ENCODE data around the gene ATP6V0A1. TPM values are rescaled to one million over a fixed set of nuclear protein-coding genes. Genes with fewer than 3 reads are reported as not detected.

Gene ATP6V0A1
- total RNA-seq, 1 experiment from 2014 or later = 55.1 TPM

- H3K79me2 ChIP-seq (ENCODE audit: low read depth) = no peaks in the 10 kb centered on the region
- CTCF ChIA-PET = no interaction called here
- H3K4me3 ChIP-seq = no peak overlapping the region
- H3K4me1 ChIP-seq (replicated peaks; ENCODE audit: insufficient read depth) = no peaks in the 10 kb centered on the region
- no TSS peak for BruUV-seq (replicated peaks)
- TF ChIP-seq CTCF (conservative IDR thresholded peaks at IDR 0.05) (no peak), EZH2 (IDR thresholded peaks at IDR 0.05; ENCODE audit: low read depth) (no peak)
- H4K20me1 ChIP-seq (ENCODE audit: insufficient read depth) = no peaks in the 10 kb centered on the region
- intact Hi-C loops (cut with micrococcal nuclease; ENCODE audit: unreplicated experiment) = no loop called here
- H3K9me3 ChIP-seq (ENCODE audit: insufficient read depth, low read depth) = no peaks in the 10 kb centered on the region
- H3K4me2 ChIP-seq = no peak overlapping the region
- no peaks in the 10 kb centered on the region for H3F3A ChIP-seq (ENCODE audit: insufficient read depth, low read depth)
- H3K27me3 ChIP-seq (ENCODE audit: insufficient read depth, low read depth) = no peaks in the 10 kb centered on the region
- no peak overlapping the region for H2AFZ ChIP-seq
- no peaks in the 10 kb centered on the region for H3K9me2 ChIP-seq (ENCODE audit: insufficient read depth)
- no peak for DNase-seq
- no peak overlapping the region for H3K27ac ChIP-seq
- POLR2A ChIA-PET (ENCODE audit: unreplicated experiment) = no interaction called here
- 0 out of 2 replicates have a peak, but pooled peaks cover 10% of the 10 kb centered on the region for H3K36me3 ChIP-seq (ENCODE audit: low read depth)
These were observed 49.9 kb downstream of the ATP6V0A1 start for GRCh38 chr17:42508426-42509165.

- Histone ChIP-seq H2AFZ (no peak overlapping the region), H3F3A (ENCODE audit: insufficient read depth, low read depth) (no peaks in the 10 kb centered on the region), H4K20me1 (ENCODE audit: insufficient read depth) (no peaks in the 10 kb centered on the region), H3K9me3 (ENCODE audit: insufficient read depth, low read depth) (no peaks in the 10 kb centered on the region), H3K4me3 (no peak overlapping the region), H3K27ac (no peak overlapping the region), H3K9me2 (ENCODE audit: insufficient read depth) (no peaks in the 10 kb centered on the region), H3K4me2 (no peak overlapping the region), H3K27me3 (ENCODE audit: insufficient read depth, low read depth) (no peaks in the 10 kb centered on the region), H3K79me2 (ENCODE audit: low read depth) (no peaks in the 10 kb centered on the region), H3K36me3 (ENCODE audit: low read depth) (0 out of 2 replicates have a peak, but pooled peaks cover 5% of the 10 kb centered on the region), H3K4me1 (replicated peaks; ENCODE audit: insufficient read depth) (no peaks in the 10 kb centered on the region)
- ChIA-PET POLR2A (ENCODE audit: unreplicated experiment) (no interaction called here), CTCF (no interaction called here)
- intact Hi-C loops (cut with micrococcal nuclease; ENCODE audit: unreplicated experiment) = no loop called here
- no TSS peak for BruUV-seq (replicated peaks)
- no peak for DNase-seq
- TF ChIP-seq EZH2 (IDR thresholded peaks at IDR 0.05; ENCODE audit: low read depth) = no peak
- no peak for TF ChIP-seq CTCF (conservative IDR thresholded peaks at IDR 0.05)
These were observed 50.7 kb downstream of the ATP6V0A1 start for GRCh38 chr17:42509409-42509808.

GRCh38 chr17:42509841-42510240 is 51.2 kb downstream of the ATP6V0A1 start:
- H3K36me3 ChIP-seq (ENCODE audit: low read depth) = 0 out of 2 replicates have a peak, but pooled peaks cover 5% of the 10 kb centered on the region
- no peaks in the 10 kb centered on the region for H3K27me3 ChIP-seq (ENCODE audit: insufficient read depth, low read depth)
- no peak overlapping the region for H3K4me3 ChIP-seq
- TF ChIP-seq EZH2 (IDR thresholded peaks at IDR 0.05; ENCODE audit: low read depth) (no peak), CTCF (conservative IDR thresholded peaks at IDR 0.05) (no peak)
- H3K9me3 ChIP-seq (ENCODE audit: insufficient read depth, low read depth) = no peaks in the 10 kb centered on the region
- BruUV-seq (replicated peaks) = no TSS peak
- DNase-seq = no peak
- ChIA-PET POLR2A (ENCODE audit: unreplicated experiment) (no interaction called here), CTCF (no interaction called here)
- H2AFZ ChIP-seq = no peak overlapping the region
- no peak overlapping the region for H3K27ac ChIP-seq
- intact Hi-C loops (cut with micrococcal nuclease; ENCODE audit: unreplicated experiment) = no loop called here
- no peaks in the 10 kb centered on the region for H3K4me1 ChIP-seq (replicated peaks; ENCODE audit: insufficient read depth)
- no peaks in the 10 kb centered on the region for H3K79me2 ChIP-seq (ENCODE audit: low read depth)
- no peaks in the 10 kb centered on the region for H4K20me1 ChIP-seq (ENCODE audit: insufficient read depth)
- no peaks in the 10 kb centered on the region for H3K9me2 ChIP-seq (ENCODE audit: insufficient read depth)
- H3F3A ChIP-seq (ENCODE audit: insufficient read depth, low read depth) = no peaks in the 10 kb centered on the region
- no peak overlapping the region for H3K4me2 ChIP-seq
